ENCODE results near the gene SMIM1.

SMIM1 gene

DNA sequence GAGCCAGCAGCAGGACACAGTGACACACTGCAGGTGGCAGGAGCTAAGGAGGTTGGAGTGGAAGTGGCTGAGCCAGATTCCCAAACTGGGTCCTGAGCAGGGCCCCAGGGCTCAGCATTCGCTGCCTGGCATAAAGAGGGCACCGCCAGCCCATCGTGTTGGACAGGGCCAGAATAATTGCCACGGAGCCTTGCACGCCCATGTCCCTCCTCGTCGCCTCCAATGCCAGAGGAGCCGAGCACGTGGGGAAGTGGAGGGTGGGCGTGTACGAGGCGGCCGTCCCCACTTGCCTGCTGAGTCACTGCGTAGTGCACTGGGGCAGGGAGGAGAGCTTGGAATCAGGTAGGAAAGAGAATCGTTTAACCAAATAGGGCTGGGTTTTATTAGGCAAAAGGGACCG, 49.9 kb downstream of the SMIM1 start:
- DNase-seq, result no peak

DNA sequence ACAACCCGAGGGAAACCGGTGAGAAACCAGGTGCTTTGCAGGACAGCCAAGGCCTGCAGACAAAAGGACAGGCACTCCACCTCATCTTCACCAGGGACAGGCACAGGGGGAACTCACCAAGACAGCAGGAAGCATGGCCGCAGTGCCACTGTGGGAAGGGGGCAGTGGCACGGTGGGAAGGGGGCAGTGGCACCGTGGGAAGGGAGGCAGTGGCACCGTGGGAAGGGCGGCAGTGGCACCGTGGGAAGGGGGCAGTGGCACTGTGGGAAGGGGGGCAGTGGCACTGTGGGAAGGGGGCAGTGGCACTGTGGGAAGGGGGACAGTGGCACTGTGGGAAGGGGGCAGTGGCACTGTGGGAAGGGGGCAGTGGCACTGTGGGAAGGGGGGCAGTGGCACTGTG, 52.1 kb downstream of the SMIM1 start:
- no peak for DNase-seq

DNA sequence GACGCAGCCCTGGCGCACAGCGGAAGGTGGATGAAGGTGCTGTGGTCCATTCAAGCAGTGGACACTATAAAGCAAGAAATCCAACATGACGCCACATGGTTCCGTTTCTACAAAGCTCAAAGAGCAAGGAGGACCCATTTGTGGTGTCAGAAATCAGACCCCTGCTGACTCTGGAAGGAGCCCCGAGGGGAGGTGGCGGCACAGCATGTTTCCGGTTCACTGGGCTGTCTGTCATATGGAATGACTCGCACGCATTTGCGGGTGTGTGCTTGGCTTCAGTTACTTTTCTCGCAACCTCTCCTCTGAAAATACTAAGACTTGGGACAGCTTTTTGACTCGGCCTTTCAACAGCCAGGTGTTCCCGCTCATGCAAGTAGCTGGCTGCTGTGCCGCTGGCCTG, 52.8 kb downstream of the SMIM1 start:
- no peak for DNase-seq

Measured in right forelimb (tissue), 1 donor.